GM13977 (cell line): Measurements from ENCODE around the gene ASTL.
"Not testable (repeated sequence)": the region's sequence is repeated elsewhere in the genome, so short reads cannot be mapped to it uniquely, and the experiment has no call there.

Source experiments
- DNase-seq: peaks from one replicate; pipeline ENCODE4 v3.0.0; 2012; ENCODE audit warnings: low spot score
- in situ Hi-C: fragments of 300-500 bp; cut with MboI; formaldehyde crosslinking; loops from one replicate; pipeline ENCODE4 v1.12.0; 2022; ENCODE audit warnings: low sequenced_read_pairs, low pct_unique_long_range_greater_than_20kb, mixed read lengths, inconsistent platforms; ENCODE audit not compliant: unreplicated experiment
- TF ChIP-seq, protein P1 (sequence below): IDR thresholded peaks from 2 replicates; pipeline ENCODE4 v1.5.1; 2012; ENCODE audit warnings: mild to moderate bottlenecking, control low read depth; ENCODE audit not compliant: insufficient read depth; ENCODE audit errors: extremely low read depth, missing control alignments

The ASTL gene

DNA sequence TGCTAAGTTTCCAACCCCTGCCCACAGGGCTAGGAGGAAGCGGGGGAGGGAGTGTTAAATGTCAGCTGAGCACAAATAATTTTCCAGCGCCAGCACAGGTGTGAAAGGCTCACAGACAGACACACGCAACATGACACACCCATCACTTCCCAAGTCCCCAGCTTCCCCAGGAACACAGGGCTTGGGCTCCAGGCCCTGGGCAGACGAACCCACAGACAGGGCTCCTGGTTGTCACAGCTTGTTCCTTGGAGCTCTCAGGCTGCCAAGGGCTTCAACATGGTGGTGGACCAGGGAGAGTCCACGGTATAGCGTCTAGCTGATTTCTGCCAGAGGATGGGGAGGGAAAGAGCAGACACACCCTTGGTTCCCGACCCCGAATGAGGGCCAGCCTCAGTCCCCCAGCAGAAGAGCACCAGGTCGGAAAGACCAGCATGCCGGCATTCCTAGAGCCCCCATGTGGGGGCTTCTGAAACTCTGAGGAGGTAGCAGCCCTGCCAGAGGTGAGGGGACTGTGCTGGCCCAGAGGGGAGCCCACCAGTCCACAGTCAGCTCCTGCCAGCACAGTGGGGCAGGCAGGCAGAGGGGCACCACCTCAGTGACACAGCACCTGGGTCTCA lies 5.0 kb upstream of the ASTL start:
- in situ Hi-C loops: no loop called here
- no peak for DNase-seq
- TF ChIP-seq, protein P1, sequence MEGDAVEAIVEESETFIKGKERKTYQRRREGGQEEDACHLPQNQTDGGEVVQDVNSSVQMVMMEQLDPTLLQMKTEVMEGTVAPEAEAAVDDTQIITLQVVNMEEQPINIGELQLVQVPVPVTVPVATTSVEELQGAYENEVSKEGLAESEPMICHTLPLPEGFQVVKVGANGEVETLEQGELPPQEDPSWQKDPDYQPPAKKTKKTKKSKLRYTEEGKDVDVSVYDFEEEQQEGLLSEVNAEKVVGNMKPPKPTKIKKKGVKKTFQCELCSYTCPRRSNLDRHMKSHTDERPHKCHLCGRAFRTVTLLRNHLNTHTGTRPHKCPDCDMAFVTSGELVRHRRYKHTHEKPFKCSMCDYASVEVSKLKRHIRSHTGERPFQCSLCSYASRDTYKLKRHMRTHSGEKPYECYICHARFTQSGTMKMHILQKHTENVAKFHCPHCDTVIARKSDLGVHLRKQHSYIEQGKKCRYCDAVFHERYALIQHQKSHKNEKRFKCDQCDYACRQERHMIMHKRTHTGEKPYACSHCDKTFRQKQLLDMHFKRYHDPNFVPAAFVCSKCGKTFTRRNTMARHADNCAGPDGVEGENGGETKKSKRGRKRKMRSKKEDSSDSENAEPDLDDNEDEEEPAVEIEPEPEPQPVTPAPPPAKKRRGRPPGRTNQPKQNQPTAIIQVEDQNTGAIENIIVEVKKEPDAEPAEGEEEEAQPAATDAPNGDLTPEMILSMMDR: no peak

DNA sequence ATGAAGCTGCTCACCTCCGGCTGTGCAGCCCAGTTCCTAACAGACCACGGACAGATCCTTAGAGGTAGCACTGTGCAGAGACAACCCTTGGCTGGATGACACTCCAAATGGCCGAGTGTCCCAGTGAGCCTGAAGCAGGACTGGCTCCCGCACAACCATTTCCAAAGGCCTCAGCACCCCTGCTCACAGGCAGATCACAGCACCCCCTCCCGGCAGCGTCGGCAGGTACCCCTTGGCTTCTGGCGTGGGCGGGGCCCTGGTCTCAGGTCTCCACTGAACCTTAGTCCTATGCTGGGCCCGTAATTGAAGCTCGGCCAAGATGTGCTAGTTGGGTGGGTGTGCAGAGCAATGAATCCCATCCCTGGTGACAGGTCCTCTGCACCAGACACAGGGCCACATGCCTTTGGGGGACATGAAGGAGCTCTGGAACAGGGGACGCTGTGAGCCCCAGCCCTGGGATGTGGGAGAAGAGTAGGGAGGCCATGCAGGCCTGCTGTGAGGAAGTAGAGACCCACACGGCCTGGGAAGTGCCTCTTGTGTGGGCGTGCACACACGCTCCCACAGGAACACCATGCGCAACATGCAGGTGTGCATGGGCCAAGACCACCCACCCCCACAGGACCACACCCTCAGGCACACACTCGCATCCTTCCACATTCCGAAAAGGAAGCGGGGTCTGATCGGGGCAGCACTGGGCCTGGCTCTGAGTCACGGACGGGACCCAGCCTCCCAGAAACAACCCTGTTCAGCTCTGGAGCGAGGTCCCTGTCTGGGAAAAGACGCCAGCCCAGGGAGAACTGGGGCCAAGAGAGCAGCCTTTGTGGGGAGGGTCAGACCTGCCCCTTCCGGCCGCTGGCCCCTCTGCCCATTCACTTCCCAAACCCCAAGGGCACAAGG lies 4.2 kb upstream of the ASTL start:
- in situ Hi-C loops: no loop called here
- TF ChIP-seq, protein P1: peak; percentile 77
- DNase-seq: peak; percentile 74

DNA sequence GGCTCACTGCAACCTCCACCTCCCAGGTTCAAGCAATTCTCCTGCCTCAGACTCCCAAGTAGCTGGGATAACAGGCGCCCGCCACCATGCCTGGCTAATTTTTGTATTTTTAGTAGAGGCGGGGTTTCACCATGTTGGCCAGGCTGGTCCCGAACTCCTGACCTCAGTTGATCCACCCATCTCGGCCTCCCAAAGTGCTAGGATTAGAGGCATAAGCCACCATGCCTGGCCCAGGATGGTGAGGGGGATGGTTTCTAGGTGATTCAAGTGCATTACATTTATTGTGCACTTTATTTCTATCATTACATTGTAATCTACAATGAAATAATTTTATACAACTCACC lies 3.3 kb upstream of the ASTL start:
- DNase-seq, in situ Hi-C loops: not testable (repeated sequence)

DNA sequence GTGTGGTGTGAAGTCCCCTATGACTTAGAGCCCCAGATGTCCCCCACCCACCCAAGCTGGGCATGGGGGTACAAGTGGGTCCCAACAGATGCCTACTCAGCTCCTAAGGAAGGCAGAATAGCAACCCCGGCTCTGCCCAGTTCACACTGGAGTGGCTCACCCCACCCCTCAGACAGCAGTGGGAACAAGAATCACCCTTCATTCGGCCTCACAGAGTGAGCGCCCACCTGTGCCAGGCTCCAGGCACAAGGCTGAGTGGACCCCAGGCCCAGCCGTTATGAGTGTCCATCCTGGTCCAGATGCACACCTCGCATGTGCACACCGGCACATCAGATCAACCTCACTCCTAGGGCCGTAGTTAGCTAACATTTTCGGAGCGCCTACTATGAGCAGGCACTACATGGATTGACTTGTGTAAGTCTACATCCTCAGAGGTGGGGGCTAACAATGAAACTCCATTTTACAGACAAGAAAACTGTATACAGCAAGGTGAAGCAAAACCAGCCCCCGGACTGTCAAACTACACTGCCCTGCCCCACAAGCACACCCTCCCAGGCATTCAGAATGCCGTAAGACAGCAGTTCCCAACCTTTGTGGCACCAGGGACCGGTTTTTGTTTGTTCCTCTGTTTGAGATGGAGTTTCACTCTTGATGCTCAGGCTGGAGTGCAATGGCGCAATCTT lies 2.8 kb upstream of the ASTL start:
- TF ChIP-seq, protein P1: no peak
- in situ Hi-C loops: no loop called here
- DNase-seq: no peak

DNA sequence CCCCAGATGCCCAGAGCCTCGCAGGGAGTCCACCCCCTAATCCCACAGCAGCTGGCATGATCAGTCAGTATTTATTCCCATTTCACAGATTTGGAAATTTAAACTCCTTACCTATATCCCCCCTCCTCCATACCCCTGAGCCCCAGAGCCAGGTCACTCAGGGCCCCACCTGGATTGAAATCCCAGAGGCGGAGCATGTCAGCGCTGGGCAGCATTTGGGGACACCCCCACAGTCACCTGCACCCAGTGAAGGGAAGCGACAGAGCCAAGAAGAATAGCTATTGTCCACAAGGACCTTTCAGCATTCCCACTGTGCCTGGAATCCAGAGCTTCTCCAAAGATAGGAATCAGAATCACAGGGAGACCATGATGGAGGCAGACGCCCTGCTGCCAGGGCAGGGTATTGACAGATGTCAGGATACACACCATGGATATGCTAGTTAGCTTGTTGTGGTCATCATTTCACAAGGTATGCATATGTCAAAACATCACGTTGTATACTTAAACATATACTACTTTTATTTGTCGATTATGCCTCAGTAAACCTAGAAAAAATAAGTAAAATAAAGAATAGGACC lies 968 bp upstream of the ASTL start:
- in situ Hi-C loops: no loop called here
- TF ChIP-seq, protein P1: no peak
- no peak for DNase-seq

DNA sequence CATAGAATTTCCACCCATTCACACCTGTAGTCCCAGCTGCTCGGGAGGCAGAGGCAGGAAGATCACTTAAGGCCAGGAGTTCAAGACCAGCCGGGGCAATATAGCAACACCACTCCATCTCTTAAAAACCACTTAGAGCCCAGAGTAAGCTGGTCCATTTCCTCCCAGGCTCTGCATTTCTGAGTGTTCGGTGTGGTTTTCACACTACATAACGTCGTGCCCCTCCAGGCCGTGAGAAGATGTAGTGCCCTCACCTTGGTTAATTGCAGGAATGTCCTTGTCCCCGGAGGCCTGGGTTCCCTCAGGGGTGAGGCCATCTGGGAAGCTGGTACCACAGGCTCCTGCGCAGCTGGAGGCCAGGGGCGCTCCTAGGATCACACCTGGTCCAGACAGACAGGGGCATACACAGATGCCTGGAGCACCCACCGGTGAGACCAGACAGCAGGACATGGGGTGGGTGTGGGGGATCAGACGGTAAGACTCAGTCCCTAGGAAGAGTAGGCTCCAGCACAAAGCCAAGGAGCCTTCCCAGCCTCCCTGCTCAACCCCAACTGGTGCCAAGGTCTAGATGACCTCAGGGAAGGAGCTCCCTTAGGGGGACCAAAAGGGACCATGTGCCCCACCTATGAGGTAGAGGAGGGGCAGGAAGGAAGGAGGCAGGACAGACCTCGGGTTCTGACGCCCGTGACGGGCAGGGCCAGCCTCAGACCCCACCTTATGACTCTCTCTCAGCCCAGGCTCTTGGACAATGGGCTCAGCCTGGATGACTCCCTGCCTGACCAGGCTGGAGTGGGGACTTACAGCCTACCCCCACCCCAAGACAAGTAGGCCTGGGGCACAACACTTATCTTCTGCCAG lies 752 bp downstream of the ASTL start:
- in situ Hi-C loops: no loop called here
- TF ChIP-seq, protein P1: no peak
- no peak for DNase-seq
